ENCODE results near the gene TSSK2.

DNA sequence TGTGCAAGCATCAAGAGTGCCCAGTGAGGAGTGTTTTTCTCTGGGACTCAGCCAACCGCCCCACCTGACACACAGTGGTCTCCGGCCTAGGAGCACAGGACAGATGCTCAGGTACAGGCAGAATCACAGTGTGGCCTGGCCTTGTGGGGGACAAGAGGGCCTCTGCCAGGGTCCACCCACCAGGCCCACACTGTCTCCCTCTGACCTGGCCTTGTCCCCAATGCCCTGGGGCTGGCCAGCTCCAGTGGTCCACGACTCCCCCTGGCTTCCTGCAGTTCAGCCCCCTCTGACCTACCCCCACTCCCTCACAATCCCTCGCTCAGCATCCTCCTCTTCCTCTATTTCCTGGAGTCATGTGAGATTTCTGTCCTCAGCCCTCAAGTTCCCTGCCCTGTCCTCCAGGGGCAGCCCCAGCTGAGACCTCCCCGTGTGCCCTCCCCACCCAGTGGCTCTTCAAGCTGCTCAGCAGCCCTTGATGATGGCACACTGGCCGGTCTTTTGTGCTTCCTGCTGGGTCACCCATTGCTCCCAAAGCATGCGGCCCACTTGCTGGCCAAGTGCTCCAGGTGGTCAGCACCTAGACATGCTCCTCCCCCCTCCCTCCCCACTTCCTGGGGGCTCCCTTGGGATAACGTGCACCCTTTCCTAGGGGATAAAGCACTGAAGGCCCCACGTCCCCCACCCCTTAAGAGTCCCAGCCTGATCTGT lies 1.7 kb downstream of the TSSK2 start:
- TF ChIP-seq CTCF (IDR thresholded peaks at IDR 0.05) (no peak), POLR2A (IDR thresholded peaks at IDR 0.05) (no peak)
